Measurements from ENCODE around the gene UBE2O.

Gene UBE2O

DNA sequence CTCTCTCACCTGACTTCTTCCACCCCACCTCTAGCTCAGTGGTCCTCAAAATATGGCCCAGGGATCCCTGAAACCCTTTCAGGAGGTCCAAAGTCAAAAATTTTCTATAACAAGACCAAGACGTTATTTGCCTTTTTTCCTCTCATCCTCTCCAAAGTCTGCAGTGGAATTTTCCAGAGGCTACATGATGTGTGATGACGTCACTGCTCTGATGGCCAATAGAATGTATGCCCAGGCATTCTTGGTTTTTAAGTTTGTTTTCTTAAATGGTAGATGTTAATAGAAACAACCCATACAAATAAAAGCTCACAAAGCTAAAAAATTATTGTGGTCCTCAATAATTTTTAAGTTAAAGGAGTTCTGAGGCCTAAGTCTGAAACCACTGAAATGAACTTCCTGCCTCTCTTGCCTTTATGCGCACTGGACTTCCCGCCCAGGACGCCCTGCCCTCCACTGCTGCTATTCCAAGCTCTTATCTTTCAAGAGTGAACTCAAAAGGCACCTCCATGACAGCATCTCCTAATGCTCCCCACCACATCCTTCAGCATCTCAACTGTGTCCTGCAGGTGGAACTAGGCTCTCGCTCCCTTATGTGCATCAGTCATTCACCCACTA is 13.5 kb downstream of the UBE2O start:
- no peak for DNase-seq (ENCODE audit: low spot score)

DNA sequence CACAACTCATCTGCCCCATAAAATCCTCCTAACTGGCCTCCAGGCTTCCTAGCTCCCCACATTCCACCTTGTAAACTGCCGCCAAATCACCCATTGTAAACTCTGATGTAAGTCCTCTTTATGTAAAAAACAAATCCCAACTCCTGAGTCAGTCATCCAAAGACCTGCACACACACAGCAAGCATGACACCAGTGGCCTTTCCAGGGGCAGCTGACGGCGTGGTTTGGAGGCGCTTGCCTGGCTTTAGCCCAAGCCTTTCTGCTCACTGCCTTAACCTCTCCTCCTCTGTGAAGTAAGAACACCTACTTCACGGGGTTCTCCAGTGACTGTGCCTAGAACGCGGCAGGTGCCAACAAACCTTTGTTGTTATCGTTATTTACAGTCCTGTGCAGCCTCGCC is 14.0 kb downstream of the UBE2O start:
- no peak for DNase-seq (ENCODE audit: low spot score)

DNA sequence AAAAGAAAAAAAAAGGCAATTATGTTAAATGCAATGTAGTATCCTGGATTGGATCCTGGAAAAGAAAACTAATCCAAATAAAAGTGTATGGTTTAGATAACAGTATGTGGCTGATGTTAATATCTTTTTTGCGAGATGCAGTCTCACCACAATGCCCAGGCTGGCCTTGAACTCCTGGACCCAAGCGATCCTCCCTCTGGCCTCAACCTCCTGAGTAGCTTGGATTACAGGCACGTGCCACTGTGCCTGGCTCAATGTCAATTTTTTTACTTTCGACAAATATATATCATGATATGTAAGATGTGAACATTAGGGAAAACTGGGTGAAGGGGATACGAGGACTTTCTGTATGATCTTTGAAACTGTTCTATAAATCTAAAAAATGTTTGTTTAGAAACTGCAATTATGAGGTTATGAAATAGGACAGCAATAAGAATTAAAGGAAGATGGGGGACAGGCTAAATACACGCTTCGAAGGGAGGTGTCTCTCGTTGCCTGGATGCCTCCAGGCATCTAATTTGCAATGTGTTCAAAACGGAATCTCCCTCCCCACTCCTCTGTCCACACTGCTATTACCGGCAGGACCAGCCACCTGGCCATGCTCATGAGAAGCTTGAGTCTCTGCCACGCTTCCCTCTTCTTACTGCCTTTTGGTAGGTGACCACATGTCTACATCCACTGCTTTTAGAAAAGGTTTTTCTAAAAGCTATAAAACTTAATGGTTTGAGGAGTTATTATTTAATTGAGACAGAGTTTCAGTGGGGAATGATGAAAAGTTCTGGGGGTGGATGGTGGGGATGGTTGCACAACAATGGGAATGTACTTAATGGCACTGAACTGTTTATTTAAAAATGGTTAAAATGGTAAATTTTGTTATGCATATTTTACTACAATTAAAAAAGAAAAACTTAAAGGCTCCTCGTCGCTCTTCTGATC is 15.2 kb downstream of the UBE2O start:
- peak; percentile 89 for DNase-seq (ENCODE audit: low spot score)

DNA sequence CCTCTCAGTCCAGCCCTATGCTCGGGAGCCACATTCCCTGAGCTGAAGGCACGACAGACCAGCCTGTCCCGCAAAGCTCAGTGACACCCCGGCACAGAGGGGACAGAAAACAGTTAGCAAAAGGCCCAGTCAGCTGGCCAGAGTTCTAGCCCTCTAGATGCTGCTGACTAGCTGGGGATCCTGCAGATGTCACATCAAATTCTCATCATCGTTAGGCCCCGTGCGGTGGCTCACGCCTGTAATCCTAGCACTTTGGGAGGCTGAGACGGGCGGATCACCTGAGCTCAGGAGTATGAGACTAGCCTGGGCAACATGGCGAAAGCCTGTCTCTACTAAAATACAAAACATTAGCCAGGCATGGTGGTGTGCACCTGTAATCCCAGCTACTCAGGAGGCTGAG is 17.2 kb downstream of the UBE2O start:
- no peak for DNase-seq (ENCODE audit: low spot score)

DNA sequence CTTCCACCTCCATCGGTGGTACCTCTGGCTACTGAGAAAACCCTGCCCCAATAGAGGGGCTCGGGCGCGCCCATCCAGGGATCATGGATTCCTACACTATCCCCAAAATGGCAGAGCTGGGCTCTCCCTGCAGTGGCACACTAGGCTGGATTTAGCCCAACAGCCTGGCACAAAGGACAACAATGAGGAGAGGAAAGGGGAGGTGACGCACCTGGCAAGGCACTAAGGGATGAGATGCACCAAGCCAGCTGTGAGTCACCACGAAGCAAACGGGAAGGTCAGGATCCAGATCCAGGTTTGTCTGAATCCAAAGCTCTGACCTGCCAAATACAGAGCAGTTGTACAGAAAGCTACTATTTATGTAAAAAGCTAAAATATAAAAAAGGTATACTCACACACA is 18.1 kb downstream of the UBE2O start:
- no peak for DNase-seq (ENCODE audit: low spot score)

DNA sequence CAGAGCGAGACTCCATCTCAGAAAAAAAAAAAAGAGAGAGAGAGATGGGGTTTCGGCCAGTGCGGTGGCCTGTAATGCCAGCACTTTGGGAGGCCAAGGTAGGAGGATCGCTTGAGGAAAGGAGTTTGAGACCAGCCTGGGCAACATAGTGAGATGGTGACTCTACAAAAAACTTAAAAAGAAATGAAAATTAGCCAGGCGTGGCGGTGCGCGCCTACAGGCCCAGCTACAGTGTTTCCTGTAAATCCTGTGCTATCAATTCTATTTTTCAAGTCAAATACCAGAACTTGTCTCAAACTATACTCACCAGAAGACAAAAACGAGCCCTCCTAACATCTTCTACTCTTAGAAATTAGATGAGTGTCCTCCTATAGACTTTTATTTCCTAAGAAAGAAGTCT is 19.3 kb downstream of the UBE2O start:
- DNase-seq (ENCODE audit: low spot score): no peak

DNA sequence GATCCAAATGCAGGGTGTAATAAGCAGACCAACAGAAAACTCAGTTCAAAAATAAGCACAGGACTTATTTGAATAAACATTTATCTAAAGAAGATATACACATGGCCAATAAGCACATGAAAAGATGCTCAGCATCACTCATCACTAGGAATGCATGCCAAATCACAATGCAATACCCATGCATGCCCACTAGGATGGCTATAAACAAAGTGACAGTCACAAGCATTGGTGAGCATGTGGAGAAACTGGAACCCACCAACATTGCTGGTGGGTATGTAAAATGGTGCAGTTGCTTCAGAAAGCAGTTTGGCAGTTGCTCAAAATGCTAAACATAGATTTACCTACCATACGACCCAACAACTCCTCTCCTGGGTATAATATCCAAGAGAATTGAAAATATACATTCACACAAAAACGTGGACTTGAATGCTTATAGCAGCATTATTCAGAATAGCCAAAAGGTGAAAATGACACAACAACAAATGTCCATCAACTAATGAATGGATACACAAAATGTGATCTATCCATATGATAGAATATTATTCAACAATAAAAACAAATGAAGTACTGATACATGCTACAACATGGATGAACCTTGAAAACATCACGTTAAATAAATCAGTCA is 20.1 kb downstream of the UBE2O start:
- no peak for DNase-seq (ENCODE audit: low spot score)

DNA sequence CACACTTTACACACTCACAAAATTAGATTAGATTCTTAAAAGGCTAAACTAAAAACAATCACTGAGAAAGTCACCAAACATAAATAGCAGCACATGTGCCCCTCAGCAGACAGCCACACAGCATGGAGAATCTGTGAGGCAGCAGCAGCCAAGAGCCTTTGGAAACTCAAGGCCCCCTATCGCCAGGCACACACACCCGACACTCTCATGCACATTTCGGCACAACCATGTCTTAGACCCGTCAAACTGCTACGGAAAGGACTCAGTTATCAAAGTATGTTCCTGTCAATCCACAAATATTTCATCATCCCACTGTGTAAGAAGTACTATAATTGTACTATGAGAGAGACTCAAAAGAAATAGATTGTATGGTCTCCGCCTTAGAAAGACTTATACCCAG is 20.9 kb downstream of the UBE2O start:
- DNase-seq (ENCODE audit: low spot score): no peak

DNA sequence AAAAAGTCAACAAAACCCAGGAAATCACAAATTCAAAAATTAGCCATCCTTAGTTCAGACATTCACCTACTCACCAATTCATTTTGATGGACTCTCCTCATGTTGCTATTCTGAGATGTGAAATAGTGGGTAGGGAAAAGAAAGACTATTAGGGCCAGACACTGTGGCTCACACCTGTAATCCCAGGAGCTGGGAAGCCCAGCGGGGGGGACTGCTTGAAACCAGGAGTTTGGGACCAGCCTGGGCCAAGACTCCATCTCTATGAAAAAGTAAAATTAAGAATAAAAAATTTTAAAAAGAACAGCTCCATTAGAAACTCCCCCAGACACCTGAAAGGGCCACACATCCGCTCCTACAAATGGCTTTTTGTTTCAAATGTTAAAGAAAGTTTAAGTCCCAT is 21.4 kb downstream of the UBE2O start:
- DNase-seq (ENCODE audit: low spot score): no peak

DNA sequence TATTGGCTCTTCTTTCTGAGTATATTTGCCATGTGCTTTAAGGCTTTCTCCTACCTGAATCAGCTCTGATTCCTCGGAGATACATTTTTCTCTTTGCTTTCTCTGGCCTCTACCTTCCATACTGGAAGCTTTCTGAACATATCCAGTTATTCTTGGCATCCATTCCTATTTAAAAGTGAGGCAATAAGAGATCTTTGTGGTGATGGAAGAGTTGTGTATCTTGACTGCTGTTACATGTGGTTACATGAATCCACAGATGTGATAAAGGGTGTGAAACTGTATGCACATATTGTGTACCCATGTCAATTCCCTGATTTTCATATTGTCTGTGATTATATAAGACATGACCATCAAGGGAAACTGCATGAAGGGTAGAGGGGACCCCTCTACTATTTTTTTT is 24.4 kb downstream of the UBE2O start:
- DNase-seq (ENCODE audit: low spot score): no peak

DNA sequence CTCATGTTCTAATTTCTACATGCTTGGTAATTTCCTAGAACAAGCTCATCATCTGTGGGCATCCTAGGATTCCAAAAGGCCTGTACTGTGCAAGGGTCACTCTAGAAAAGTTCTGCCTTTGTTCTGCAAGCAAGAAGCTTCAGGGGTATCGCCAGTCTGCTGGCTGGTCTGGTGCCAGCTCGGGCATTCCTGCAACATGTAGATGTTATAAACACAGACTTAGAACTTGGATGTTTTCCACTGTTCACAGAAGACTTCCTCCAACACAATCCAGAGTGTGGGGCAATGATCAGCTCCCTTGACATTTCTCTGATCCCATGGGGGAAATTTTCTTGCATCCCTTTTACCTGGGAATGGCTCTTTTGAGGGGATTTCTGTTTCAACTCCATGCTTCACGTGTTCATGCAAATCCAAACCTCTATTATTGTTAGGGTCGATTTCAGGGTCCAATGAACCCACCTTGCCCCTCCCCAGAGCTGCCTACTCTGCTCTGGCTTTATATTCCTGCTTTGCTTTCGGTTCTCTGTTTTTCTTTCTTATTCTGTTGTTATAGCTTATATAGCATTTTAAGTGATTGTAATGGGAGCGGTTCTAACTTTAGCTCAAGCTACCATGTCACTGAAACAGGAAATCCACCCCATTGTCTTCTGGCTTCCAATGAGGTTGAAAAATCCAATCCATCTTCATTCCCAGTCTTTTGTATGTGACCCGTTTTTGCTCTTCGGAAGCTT is 25.3 kb downstream of the UBE2O start:
- DNase-seq (ENCODE audit: low spot score): no peak

DNA sequence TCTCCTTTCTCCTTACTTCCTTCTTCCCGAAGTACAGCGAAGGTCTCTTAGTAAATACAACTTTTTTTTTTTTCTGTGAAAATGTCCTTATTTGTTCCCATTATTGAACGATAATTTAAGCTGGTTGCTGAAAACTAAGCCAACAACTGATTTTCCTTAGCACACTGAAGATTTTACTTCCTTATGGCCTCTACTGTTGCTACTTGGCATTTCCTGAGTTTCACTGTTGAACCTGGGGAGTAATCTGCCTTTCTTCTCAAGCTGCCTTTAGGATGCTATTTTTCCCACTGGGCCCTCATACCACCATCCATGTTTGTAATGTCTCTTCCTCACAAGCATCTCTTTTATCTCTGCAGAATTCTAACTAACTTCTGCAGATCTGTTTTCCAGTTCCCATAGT is 26.1 kb downstream of the UBE2O start:
- no peak for DNase-seq (ENCODE audit: low spot score)

DNA sequence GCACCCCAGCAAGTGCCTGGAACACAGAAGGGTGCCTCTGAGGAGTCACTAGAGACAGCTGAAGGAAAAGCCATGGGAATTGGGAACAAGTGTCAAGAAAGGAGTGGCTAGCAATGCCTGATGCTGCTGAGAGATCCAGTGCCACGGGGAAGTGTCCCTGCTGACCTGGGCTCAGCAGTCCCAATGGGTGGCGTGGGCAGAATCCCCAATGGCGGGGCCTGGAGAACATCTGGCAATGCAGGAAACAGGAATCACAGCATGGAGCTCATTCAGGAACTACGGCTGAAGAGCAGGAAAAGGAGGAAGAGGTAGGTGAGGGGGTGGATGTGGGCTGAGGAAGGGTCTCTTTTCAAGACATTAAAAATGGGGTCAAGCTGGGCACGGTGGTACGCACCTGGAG is 30.1 kb downstream of the UBE2O start:
- no peak for DNase-seq (ENCODE audit: low spot score)

DNA sequence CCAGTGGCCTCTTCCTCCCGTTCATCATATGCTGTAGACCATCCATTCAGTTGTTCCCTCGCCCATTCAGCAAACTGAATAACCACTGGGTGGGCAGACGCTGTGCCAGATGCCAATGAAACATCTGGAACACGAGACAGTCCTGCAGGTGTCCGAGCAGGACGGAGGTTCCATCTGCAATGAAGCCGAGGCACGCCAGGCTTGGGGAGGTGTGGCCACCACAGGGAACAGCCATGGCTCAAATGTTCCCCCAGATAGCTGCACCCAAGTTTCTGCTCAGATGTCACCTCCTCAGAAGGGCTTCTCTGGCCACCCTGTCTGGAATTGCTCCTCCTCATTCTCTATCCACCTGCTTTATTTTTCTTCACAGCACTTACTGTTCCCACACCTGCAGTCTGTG is 30.5 kb downstream of the UBE2O start:
- DNase-seq (ENCODE audit: low spot score): no peak

DNA sequence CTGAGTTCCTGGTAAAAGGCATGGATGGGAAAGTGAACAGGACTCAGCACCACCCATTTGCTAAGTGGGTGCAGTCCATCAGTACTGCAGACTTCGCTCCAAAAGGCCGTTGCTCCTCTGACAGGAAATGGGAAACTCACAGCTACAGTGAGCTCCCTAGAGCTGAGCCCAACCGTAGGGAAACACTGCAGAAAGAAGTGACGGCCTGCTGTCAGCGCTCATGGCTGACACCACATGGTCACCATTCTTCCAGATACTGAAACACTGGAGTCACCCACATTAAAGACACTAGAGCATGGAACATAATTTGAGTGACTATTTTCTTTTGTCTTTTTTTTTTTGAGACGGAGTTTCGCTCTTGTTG is 31.9 kb downstream of the UBE2O start:
- DNase-seq (ENCODE audit: low spot score): no peak

DNA sequence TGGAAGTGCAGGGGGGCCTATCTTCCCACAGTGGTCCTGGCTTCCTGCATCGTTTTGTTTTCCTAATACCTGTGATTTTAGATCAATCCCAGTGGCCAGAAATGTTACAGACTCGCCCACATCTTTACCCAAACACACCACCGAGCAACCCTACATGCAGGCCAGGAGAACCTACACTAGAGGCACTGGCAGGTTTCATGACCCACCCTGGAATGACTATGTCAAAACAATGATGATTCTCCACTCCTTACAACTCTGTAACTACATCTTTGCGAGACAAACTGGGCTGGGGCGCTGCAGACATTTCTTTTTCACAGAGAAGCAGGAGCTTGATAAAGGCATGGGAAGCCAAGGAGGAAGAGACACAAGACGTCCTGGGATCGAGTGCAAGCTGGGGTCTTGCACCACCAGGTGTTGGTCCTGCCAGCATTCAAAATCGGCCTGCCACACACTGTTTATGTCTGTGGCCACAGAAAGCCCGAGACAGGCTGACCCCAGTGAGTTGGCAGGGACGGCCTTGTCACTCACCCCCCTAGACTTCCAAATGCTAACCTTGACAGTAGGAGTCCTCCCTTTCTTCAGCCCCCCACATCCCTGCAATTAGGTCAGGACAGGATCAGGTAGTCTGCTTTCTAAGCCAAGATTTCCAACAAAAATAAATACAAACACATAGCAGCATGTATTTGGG is 32.5 kb downstream of the UBE2O start:
- no peak for DNase-seq (ENCODE audit: low spot score)

DNA sequence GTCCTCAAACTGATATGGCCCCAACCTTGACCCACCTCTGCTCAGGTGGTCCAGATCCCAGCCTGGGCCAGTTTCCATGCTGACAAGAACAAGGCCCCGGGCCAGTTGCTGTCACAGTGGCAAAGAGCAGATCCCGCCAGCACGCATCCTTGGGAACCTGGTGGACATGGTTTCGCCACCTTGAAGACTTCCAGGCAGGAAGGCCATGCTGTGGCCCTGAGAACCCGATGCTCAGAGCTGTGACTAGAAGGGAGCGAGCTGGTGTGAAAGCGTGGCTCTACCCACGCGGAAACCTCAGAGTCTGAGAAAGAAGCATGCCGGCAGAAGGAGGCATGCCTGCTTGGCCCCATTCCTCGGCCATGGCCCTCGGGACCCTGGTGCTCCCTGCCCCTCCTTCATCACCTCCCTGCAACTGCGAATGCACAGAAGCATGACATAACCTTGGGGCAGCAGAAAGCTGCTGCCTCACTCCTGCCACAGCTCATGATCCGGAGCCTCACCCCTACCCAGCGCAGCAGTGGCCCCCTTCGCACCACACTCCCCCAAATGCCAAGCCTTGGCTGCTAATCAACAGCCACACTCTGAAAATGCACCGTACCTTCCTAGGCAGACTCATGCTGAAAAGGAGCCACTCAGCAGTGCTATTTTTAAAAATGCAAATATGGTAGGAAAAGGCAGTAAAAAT is 33.2 kb downstream of the UBE2O start:
- DNase-seq (ENCODE audit: low spot score): peak; percentile 31

DNA sequence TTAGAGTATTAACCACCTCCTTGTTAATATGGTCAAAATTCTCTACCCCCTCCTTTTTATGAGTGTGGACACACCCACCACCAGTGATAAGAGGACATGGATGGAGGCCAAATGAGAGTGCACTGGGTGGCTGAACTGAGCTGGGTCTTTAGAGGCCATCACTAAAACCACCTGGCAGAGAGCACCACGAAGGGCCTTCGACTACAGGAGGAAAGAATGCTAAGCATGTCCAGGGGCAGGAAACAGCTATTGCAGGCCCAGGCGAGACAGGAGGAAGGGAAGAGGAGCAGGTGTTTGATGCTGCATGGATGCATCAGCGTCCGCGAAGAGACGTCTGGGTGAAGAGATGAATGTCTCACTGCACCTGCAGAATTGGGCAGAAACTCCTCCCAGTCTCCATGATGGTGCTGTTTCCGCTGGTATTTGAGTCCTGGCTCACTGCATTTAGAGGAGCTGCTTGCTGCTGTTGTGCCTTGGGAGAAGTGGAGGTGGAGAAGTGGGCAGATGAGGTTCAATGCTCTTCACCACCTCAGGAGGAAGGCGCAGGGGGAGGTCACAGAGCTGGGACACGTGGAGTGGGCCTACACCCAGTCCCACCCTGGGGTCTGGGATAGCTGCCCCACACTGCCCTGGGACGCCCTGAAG is 35.3 kb downstream of the UBE2O start:
- DNase-seq (ENCODE audit: low spot score): no peak

DNA sequence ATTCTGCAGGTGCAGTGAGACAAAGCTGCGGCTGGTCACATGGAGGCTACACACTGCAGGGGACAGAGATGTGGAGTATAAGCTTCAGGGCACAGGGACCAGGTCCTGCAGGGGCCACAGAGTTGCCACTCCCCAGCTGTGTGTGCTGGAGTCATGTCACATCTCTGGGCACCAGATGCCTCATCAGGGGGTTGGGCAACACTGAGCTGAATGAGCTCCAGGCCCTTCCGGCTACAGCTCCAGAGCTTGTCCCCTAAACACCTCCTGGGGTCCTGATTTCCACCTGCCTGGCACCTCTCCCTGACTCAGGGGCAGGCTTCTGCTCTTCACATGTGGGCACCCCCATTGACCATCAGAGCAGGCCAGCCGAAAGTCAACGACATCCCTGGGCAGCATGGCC is 36.1 kb downstream of the UBE2O start:
- DNase-seq (ENCODE audit: low spot score): no peak

DNA sequence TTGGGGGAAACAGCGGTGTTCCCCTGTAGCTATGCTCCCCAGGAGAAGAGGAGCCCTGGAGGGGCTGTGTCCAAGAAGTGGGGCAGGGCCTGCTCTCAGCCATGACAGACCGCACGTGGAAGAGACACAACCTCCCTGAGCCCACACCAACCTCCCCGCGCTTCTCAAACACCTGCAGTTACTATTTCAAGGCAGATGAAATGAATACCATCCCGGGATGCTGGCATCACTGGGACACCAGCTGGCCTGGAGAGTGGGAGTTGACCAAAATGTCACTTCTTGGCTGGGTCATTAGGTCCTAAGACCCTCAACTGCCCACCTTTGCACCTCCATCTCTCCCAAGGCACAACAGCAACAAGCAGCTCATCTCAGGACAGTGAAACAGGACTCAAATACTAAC is 36.5 kb downstream of the UBE2O start:
- DNase-seq (ENCODE audit: low spot score): no peak

DNA sequence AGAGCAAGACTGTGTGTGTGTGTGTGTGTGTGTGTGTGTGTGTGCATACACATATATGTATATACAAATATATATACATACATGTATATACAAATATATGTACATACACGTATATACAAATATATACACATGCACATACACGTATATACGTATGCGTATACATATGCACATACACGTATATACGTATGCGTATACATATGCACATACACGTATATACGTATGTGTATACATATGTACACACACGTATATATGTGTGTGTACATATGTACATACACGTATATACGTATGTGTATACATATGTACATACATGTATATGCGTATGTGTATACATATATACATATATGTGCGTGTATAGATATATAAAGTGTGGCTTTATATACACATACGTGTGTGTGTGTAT is 37.2 kb downstream of the UBE2O start:
- no peak for DNase-seq (ENCODE audit: low spot score)
